ENCODE data around the gene PPP1R15B.

The PPP1R15B gene

GRCh38 chr1:204361781-204362180 is 49.8 kb downstream of the PPP1R15B start:
- Histone ChIP-seq H3K36me3 (no peaks in the 10 kb centered on the region), H3K9me3 (ENCODE audit: severe bottlenecking) (no peaks in the 10 kb centered on the region), H3K27ac (no peak overlapping the region), H3K27me3 (ENCODE audit: insufficient read depth, low read depth, severe bottlenecking) (no peaks in the 10 kb centered on the region), H3K4me3 (ENCODE audit: low read depth, low read length) (no peak overlapping the region)
- DNase-seq, result no peak
- TF ChIP-seq CTCF (IDR thresholded peaks at IDR 0.05; ENCODE audit: low read depth, low read length), result no peak

- no peaks in the 10 kb centered on the region for H3K36me3 ChIP-seq
- no peak for DNase-seq
These were observed 50.3 kb downstream of the PPP1R15B start for GRCh38 chr1:204361341-204361771.

GRCh38 chr1:204360314-204360713 is 51.3 kb downstream of the PPP1R15B start:
- Histone ChIP-seq H3K27ac (peak overlapping the region; percentile 81), H3K4me3 (ENCODE audit: low read depth, low read length) (peak overlapping the region; percentile 47; the same call in 1 of the 2 replicates), H3K27me3 (ENCODE audit: insufficient read depth, low read depth, severe bottlenecking) (no peaks in the 10 kb centered on the region), H3K9me3 (ENCODE audit: severe bottlenecking) (no peaks in the 10 kb centered on the region), H3K36me3 (no peaks in the 10 kb centered on the region)
- no peak for TF ChIP-seq CTCF (IDR thresholded peaks at IDR 0.05; ENCODE audit: low read depth, low read length)
- DNase-seq, result no peak

More at GRCh38 chr1:204361341-204361771, 50.3 kb downstream of the PPP1R15B start:
- Histone ChIP-seq H3K9me3 (ENCODE audit: severe bottlenecking) (no peaks in the 10 kb centered on the region), H3K27me3 (ENCODE audit: insufficient read depth, low read depth, severe bottlenecking) (no peaks in the 10 kb centered on the region), H3K4me3 (ENCODE audit: low read depth, low read length) (no peak overlapping the region), H3K27ac (no peak overlapping the region)
- TF ChIP-seq CTCF (IDR thresholded peaks at IDR 0.05; ENCODE audit: low read depth, low read length), result no peak

GRCh38 chr1:204359474-204360255 is 52.0 kb downstream of the PPP1R15B start, which contains the start of gene PLEKHA6:
Gene PLEKHA6, minus strand, starts transcription at chr1:204359929. Its CDS starts 86,202 bp downstream, at chr1:204273727.
- peak within 1 kb of the TSS; percentile 81 for H3K27ac ChIP-seq
- H3K9me3 ChIP-seq (ENCODE audit: severe bottlenecking), result no peaks in the 10 kb centered on the region
- H3K36me3 ChIP-seq, result no peaks in the 10 kb centered on the region
- peak within 1 kb of the TSS; percentile 47 for H3K4me3 ChIP-seq (ENCODE audit: low read depth, low read length)
- peak; percentile 87 for TF ChIP-seq CTCF (IDR thresholded peaks at IDR 0.05; ENCODE audit: low read depth, low read length)
- H3K27me3 ChIP-seq (ENCODE audit: insufficient read depth, low read depth, severe bottlenecking), result no peaks in the 10 kb centered on the region
- DNase-seq, result peak; percentile 100

- Histone ChIP-seq H3K9me3 (ENCODE audit: severe bottlenecking) (no peaks in the 10 kb centered on the region), H3K27me3 (ENCODE audit: insufficient read depth, low read depth, severe bottlenecking) (no peaks in the 10 kb centered on the region), H3K36me3 (no peaks in the 10 kb centered on the region), H3K4me3 (ENCODE audit: low read depth, low read length) (peak overlapping the region; percentile 47), H3K27ac (peak overlapping the region; percentile 81)
- TF ChIP-seq CTCF (IDR thresholded peaks at IDR 0.05; ENCODE audit: low read depth, low read length), result peak; percentile 20; the same call in 1 of the 2 replicates
- no peak for DNase-seq
These were observed 52.5 kb downstream of the PPP1R15B start for GRCh38 chr1:204359131-204359473.
